Measurements from ENCODE around the gene CDK17.

- TF ChIP-seq SUZ12 (IDR thresholded peaks at IDR 0.05; ENCODE audit: extremely low read depth, insufficient read depth, insufficient read length) = no peak
- no peak for TF ChIP-seq ZNF274 (IDR thresholded peaks at IDR 0.05; ENCODE audit: low read depth, low read length)
- TF ChIP-seq YY1 (IDR thresholded peaks at IDR 0.05; ENCODE audit: insufficient read depth, insufficient read length) = no peak
Observed at GRCh38 chr12:96246926-96247505, 153.2 kb downstream of the CDK17 start.

Measured in NT2/D1 (cell line).